ENCODE measurements around the gene NTRK3.

GRCh38 chr15:88196961-88197360, 59.6 kb downstream of the NTRK3 start:
- TF ChIP-seq GATA2 (IDR thresholded peaks at IDR 0.05; ENCODE audit: low read depth, low read length) (no peak), GATA3 (IDR thresholded peaks at IDR 0.05; ENCODE audit: low read depth, low read length) (no peak)

Measured in SH-SY5Y (cell line).